PC-3 (cell line): Measurements from ENCODE around the gene NEAT1.

Experiments
- CTCF ChIP-seq: fragments of 300-600 bp; sonication (generic); conservative IDR thresholded peaks from 2 replicates; pipeline ENCODE4 v1.5.1; 2017; ENCODE audit warnings: antibody characterized with exemption, low read depth, mild to moderate bottlenecking, low read length
- EZH2 ChIP-seq: fragments of 300-600 bp; sonication (generic); IDR thresholded peaks from one replicate; pipeline ENCODE4 v1.6.1; 2017; ENCODE audit warnings: antibody characterized with exemption, mild to moderate bottlenecking, low read length; ENCODE audit not compliant: unreplicated experiment
- EZH2phosphoT487 ChIP-seq: fragments of 300-600 bp; sonication (generic); IDR thresholded peaks from 2 replicates; pipeline ENCODE4 v1.6.1; 2018; ENCODE audit warnings: mild to moderate bottlenecking, antibody characterized with exemption, low read length, borderline replicate concordance

- TF ChIP-seq CTCF: no peak
- no peak for TF ChIP-seq EZH2
- TF ChIP-seq EZH2phosphoT487: no peak
Measured at GRCh38 chr11:65477149-65477965, 54.8 kb downstream of the NEAT1 start.
